ENCODE measurements around the gene ZNF217.
"Not testable (repeated sequence)": the region's sequence is repeated elsewhere in the genome, so short reads cannot be mapped to it uniquely, and the experiment has no call there.

ZNF217 gene

DNA sequence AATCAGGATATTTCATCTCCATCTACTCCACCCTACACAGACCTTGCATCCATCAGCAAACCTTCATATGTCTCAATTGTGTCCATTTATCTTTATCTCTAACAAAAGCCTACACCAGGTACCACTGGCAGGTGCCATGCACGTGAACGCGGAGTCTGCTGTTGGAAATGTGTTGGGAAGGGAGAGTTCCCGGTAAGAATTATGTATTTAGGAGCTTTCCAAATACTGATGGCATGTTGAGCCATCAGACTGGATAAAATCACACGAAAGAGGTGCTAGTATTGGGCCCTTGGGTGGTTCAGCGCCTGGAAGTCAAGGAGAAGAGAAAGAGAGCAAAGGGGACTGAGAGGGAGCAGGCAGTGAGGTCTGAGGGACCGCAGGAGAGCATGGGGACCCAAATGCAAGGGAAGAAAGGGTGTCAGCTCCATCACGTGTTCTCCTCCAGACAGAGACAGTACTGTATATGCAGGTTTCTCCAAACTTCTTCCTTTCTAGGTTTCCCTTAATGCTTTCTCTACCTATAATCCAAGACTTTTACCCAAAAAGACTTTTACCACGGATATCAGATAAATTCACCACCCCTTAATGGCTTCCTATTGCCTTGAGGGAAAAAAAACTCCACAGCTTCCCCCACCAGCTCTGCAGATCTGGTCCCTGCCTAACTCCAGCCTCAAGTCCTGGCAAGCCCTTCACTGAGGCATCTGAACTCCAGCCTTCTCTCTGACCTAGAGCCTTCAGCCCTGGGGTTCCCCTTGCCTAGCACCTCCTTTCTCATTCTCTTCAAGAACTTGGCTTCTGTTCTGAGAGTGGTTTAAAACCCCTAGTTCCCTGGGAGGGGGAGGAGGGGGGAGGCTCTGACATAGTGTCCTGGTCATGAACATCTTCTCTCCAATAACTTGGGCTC is 4.8 kb upstream of the ZNF217 start:
- DNase-seq (ENCODE audit: low read depth in 1 of 2, low spot score in 1 of 2), result no peak

DNA sequence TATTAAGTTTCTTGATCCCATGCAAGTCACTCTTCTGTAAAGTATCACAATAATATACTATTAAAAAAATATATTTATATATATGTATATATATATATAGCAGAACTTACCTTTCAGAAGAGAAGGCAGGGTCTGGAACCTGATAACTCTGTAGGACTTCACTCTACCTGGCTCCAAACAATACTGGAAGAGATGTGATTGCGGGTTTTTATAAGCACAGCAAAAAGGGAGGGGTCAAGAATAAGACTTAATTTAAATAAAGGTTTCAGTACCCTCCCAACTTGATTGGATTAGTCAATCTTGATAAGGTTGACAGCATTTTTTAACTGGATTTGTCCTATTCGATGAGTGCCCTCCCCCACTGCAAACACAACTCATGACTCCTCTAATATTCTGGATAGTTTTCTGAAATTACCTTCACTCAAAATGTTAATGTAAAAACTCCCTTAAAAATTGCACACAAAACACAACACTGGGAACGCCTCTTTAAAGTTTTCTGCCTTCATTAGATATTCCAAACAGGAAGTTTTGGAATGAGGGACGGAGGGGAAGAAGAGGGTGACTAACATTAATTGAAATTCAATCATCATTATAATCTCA is 4.0 kb upstream of the ZNF217 start:
- DNase-seq (ENCODE audit: low read depth in 1 of 2, low spot score in 1 of 2), result no peak

DNA sequence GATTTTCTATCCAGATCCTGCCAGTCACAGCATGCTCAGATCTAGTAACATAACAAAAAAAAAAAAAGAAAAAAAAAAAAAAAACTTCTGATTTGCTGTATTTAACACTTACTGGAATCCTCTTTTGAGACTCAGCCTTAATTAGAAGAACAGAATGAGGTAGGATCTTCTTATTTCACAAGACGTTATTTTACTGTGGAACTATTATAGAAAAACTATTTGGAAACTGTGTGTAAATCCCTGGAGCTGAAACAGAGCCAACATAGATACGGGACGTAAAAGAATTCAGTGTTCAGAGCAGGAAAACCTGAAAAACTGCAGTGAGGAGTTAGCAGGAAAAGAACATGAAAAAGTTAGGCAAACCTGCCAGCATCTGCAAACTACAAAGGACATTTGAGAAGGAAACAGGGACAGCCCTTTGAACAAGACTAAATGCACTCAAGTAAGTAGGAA is 3.4 kb upstream of the ZNF217 start:
- DNase-seq (ENCODE audit: low read depth in 1 of 2, low spot score in 1 of 2), result no peak

DNA sequence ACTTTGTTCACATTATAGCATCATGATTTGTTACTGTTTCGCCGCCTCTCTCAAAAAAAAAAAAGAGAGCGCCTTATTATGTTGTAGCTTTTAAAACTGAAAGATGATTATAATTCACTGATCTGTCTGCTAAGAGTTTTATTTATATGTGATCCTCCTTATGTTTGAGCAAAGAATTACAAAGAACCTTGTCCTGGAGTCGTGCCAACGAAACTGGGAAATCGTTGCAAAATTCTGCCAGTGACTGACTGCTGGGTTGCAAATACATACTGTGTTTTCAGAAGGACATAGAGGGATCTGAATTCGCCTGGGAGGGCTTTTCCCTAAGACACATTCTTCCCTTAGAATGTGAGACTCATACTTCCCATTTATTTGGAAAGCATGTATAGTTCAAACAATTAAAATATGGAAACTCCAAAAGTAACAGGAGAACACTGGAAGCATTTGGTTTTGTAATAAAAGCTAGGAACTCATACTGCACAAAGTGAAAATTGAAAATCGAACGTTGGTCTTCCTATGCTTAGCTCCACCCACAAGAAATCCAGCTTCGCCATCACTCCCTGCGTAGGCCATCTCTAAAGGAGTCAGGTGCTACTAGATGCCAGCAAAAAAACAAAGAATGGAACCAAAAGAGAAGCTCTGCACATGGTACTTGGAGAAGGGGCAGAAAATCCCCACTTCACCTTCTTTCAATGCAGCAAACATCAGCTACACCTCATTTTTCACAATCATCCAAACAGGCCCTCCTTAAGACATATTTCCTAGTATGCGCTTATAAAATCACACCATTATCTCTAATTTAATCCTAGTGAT is 2.8 kb upstream of the ZNF217 start:
- DNase-seq (ENCODE audit: low read depth in 1 of 2, low spot score in 1 of 2), result not testable (repeated sequence)

DNA sequence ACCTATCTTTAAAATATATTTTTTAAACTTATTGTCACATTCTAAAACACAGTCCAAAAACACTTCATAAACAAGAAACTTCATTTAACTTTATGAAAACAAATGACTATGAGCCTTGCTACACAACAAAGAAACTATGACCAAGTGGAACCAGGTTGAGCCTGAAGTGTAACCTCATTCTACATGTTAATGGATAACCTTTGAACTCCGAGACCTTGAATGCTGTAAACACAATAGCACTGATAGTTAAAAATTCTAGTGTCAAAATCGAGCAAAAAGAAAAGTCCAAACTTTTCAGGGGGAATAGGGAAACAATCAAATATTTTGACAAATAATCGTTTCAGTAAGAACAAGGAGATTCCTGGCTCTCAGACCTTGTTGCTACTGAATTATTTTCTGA is 2.1 kb upstream of the ZNF217 start:
- DNase-seq (ENCODE audit: low read depth in 1 of 2, low spot score in 1 of 2), result not testable (repeated sequence)

DNA sequence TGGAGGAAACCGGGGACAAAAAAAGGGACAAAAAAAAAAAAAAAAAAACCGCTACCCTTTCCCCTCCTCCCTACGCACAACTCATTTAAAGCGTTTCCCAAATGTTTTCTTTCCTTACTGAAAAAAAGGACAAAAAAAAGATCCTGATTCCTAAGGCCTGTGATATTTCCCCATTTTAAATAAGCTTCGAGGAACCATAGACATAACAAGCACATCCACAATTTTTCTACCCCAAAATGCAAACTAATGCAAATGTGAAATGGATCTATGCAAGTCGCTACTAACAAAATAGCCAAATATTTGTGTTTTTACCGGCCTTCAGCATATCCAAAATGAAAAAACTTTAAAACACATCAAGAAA is 1.4 kb upstream of the ZNF217 start:
- DNase-seq (ENCODE audit: low read depth in 1 of 2, low spot score in 1 of 2), result no peak

DNA sequence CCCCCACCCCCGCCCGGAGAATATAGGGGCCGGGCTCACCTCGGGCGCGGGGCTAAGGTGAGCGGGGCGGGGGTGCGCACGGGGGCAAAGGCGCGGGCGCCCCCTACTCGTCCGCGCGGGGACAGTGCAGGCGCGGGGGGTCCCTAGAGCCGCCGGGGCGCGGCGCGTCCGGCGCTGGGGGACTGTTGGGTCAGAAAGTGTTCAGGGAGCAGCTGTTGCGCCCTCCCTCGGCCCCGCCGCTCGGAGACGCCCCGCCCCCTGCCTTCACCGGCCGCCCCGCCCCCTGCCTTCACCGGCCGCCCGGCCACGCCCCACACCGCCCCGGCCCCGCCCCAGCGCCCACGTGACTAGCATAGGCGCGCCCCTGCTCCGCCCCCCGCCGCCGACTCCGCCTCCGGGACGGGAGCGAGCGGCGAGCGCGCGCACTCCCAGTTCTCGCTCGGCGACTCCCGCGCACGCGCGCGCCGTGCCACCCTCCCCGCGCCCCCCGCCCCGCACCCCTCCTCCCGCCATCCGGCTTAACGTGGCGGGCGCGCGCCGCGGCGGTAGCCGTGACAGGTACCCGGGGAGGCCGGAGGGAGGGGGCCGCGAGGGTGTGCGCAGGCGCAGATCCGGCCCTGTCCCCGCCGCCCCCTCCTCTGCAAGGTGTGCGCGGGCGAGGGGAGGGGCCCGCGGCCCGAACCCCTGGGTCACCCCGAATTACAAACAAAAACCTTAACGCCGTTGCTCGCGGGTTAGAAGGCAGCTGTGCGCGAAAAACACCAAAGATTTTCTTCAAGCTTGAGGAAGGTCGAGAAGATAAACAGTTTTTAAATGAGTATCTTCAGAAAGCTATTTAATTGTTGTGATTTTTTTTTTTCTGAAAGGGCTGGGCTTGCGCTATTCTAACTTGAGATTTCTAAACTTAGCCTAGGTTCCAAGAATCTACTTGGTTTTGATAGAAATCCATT is 704 bp upstream of the ZNF217 start:
- peak; percentile 95 to 97 for DNase-seq (ENCODE audit: low read depth in 1 of 2, low spot score in 1 of 2)

DNA sequence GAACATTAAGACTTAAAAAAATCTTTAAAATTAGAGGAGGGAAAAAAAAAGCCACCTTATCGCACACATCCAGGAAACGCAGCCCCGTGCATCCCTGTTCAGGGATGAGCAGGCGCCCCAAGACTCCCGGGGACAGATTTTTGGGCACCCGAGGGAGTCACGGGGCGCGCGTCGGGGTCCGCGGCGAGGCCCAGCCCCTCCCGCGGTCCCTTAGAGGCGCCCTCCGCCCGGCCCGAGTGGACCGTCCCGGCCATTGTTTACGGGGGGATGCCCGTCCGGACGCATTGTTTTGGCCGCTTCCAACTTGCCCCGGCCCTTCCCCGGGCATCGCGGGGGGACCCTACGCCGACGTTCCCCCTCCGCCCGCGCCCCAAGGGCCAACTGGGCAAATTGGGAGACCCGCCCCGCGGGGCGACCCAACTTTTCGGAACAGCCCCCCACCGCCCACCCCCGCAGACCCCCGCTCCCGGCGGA is 610 bp downstream of the ZNF217 start:
- no peak for DNase-seq (ENCODE audit: low read depth in 1 of 2, low spot score in 1 of 2)

DNA sequence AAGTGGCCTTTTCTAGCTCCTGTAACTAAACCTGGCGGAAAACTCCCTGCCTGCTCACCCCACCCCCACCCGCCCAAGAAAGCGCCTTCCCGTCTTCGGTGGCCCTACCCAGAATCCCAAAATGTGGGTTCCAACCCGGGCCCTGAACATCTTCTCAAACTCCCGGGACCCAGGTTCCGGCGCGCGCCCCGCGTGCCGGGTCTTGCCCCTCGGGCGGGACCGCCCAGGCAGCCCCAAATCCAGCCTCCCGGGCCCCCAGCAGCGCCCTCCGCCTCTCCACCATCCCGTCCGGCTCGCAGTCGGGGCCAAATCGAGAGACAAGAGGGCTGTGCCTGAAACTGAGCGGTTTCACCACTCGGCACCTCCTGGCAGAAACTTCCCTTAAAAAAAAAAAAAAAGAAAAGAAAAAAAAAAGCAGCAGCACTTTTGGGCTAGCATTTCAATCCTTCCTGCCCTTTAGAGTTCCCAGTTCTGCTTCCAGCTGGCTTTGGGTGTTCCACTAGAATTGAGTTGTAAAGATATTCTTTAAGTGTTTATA is 1.1 kb downstream of the ZNF217 start:
- DNase-seq (ENCODE audit: low read depth in 1 of 2, low spot score in 1 of 2), result peak; percentile 22 to 39

DNA sequence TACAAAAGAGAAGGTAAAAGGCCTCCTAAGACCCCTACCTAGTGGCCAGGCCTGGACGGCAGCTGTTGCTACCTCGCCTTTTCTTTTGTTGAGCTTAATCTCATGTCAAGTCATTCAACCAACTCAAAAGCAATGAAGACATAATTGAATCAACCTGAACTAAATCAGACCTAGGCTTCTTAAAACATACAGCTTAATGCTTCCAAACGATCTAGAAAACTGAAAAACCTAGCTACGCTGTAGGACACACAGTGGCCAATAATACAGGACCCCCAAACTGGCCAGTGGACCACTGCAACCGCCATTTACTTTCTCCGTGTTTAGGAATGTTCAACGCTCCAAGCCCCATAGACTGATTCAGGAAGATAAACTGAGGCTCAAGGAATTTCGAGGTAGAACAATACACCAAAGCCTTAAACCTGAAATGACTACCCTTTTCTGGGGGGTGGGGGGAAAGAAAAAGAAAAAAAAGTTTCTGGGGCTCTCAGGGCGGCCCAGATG is 1.6 kb downstream of the ZNF217 start:
- DNase-seq (ENCODE audit: low read depth in 1 of 2, low spot score in 1 of 2), result not testable (repeated sequence)

DNA sequence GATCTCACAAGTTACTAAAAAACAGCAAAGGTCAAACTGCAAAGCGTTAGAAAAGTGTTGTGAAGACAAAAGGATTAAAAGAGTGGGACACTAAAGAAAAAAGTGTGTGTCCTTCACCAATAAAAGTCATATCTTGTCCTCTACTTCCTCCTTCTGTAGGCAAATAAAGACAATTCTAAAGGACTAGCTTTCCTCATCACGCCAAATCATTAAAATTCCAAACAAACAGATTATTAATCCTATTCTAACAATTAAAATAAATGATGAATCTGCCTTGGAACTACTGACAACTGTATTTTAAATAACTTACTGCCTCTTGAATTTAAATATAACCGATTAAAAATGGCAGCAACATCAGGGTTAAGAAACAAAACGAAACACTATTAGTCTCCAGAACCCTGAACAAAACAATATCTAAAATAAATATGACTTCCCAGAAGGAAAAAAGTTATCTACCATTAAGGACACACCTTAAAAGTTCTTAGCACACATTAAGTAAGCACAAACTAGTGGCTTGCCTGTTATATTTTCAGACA is 2.4 kb downstream of the ZNF217 start:
- DNase-seq (ENCODE audit: low read depth in 1 of 2, low spot score in 1 of 2), result not testable (repeated sequence)

DNA sequence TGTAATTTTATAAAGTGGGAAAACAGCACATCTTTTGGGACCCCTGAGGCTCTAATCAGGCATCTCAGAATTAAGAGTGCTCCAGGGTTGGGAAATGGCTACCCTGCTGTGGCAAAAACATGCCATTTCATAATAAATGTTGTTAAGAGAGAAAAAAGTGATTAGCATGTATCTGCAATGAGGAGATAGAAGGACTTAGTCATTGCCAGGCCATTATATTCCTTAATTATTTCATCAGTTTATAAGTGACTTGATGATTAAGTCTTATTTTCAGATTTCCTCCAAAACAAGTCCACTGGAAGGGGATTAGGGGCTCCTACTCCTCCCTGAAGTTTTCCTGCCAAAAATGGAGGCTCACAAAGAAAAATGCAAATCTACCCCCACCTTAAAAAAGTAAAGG is 3.0 kb downstream of the ZNF217 start:
- not testable (repeated sequence) for DNase-seq (ENCODE audit: low read depth in 1 of 2, low spot score in 1 of 2)

DNA sequence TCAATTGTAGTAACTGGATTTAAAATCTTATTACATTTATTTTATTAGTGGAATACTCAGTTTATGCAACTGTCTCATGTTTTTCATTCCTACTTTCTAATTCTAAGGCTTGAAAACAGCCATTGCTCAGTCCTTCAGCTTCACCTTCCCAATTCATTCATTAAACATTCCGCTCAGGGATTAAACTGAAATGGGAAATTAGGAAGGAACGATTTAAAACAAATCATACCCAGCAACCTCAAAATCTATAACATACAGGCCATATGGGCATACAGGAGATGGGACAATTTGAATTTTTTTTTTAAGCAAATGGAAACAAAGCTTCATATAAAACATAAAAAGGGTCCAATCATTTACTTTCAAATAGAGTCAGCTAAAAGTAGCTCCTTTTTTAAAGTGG is 3.5 kb downstream of the ZNF217 start:
- DNase-seq (ENCODE audit: low read depth in 1 of 2, low spot score in 1 of 2), result not testable (repeated sequence)

DNA sequence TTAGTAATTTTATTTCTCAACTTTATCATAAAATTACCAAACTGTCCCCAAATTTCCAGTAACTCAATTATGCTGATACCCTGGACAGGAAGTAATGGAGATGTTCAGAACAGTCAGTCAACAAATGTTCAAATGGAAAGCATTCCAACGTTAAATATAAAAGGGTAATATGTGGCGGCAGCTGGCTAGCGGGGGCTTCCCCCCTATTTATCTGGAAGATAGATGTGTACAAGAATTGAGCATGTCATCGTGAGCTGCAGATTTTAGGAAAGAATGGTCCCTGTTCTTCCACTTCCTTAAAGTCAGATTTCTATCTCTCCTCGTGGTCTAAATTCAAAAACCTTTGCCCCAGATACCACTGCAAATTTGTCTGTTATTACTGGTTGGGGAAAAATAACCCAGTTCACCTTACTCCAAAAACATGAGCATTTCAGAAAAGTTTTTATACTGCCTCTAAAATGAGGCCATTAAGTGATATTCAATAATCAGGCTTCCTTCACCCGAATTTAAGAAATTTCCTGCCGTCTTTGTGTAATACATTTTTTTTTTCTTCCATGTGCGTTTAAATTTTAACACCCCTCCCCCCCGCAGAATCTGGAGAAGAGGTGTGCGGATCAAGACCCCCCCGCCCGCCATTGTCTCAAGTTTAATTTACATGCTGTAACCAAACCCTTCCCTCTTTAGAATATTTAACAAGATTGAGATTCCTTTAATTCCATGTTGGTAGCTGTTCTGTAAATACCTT is 4.1 kb downstream of the ZNF217 start:
- DNase-seq (ENCODE audit: low read depth in 1 of 2, low spot score in 1 of 2), result not testable (repeated sequence)

DNA sequence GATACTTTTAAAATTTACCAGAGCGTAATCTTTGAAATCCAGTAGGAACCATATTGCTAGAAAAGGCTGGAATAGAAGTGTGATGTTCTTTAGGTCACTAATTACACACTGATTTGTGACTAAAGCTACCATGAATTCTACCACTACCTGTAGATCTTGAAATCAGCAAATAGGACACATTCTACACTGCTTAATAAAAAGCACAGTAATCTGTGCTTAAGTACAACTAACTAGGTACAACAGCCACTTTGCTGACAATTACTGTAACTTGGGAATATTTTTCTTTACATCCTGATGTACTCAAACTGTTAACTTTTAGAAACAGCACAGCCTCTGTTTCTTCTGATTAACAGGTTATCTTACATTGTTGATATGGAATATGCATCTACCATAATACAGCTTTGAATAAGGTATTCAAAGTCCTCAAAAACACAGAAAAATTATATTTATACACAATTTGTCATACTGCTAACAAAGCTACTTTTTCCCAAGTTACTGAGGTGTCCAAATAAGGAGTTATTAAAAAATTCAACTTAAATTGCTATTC is 6.4 kb downstream of the ZNF217 start:
- not testable (repeated sequence) for DNase-seq (ENCODE audit: low read depth in 1 of 2, low spot score in 1 of 2)

DNA sequence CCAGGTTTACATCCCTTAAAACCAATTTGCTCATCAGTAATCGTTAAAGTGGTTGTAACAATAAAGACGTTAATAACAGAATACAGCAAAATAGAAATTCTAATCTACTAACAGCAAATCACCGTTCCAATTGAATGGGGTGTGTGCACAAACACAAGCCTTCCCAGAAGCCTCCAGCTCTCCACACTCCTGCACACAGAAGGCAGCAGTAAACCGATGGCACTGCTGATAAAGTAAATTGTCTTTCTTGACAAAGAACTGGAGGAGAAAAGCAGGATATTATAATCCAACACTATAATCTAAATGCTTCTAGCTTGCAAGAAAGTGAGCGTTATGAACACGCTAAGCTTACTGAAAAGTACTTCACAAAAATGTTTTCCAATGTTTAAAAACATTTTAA is 7.0 kb downstream of the ZNF217 start:
- no peak for DNase-seq (ENCODE audit: low read depth in 1 of 2, low spot score in 1 of 2)

DNA sequence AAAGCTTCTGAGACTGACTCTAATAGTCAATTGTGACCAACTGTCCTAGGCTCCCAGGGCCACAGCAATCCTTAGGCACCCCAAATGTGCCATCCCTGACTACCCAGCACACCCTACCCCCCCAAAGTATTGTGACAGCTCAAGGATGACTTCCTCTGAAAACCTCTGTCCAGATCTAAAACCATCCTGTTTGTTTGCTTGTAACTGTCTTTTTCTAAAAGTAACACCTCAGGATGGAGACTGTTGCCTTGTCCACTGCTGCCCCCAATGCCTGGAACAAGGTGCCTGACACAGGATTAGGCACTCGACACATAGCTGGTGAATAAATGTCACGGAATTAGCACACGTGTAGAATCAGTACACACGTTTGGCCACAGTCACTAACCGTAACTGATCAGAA is 7.7 kb downstream of the ZNF217 start:
- DNase-seq (ENCODE audit: low read depth in 1 of 2, low spot score in 1 of 2), result not testable (repeated sequence)

DNA sequence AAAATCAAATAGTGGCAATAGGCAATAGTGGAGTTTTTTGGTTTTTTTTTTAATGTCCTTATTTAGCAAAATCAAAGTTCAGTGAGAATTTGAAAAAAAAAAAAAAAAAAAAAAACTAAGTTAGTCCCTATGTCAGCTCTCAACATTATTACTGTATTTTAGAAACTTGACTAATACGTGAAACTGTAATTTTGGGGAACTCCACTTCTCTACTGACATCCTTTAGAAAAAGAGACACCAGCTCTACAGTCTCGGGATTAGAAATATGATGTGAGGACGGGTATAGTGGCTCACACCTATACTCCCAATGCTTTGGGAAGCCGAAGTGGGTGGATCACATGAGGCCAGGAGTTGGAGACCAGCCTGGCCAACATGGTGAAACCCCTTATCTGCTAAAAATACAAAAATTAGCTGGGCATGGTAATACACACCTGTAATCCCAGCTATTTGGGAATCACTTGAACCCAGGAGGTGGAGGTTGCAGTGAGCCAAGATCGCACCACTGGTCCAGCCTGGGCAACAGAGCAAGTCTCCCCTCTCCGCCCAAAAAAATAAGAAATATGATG is 8.6 kb downstream of the ZNF217 start:
- not testable (repeated sequence) for DNase-seq (ENCODE audit: low read depth in 1 of 2, low spot score in 1 of 2)

All from activated CD4-positive, alpha-beta T cell treated with anti-CD3 and anti-CD28 coated beads, Interleukin-2, amount 50 U/mL, for 24 hours (primary cell).